D721Med (cell line): ENCODE measurements around the gene TMEM182.

Experiments used
- DNase-seq: peaks from one replicate; pipeline ENCODE4 v3.0.0; 2011; ENCODE audit warnings: low spot score; ENCODE audit not compliant: insufficient read length
- FAIRE-seq: peaks from 2 replicates; lab custom pipeline; 2011; peaks lifted over from hg19 to GRCh38; lab: Jason Lieb, UNC
- TF ChIP-seq, protein P1 (sequence below): IDR thresholded peaks from 2 replicates; pipeline ENCODE4 v1.5.1; 2012; ENCODE audit warnings: mild to moderate bottlenecking, control low read depth; ENCODE audit not compliant: insufficient read depth; ENCODE audit errors: missing control alignments

TMEM182 gene

GRCh38 chr2:102839668-102840388 lies 78.0 kb downstream of the TMEM182 start:
- DNase-seq (peak; percentile 16), FAIRE-seq (no peak)
- TF ChIP-seq, protein P1, sequence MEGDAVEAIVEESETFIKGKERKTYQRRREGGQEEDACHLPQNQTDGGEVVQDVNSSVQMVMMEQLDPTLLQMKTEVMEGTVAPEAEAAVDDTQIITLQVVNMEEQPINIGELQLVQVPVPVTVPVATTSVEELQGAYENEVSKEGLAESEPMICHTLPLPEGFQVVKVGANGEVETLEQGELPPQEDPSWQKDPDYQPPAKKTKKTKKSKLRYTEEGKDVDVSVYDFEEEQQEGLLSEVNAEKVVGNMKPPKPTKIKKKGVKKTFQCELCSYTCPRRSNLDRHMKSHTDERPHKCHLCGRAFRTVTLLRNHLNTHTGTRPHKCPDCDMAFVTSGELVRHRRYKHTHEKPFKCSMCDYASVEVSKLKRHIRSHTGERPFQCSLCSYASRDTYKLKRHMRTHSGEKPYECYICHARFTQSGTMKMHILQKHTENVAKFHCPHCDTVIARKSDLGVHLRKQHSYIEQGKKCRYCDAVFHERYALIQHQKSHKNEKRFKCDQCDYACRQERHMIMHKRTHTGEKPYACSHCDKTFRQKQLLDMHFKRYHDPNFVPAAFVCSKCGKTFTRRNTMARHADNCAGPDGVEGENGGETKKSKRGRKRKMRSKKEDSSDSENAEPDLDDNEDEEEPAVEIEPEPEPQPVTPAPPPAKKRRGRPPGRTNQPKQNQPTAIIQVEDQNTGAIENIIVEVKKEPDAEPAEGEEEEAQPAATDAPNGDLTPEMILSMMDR = peak; percentile 74

DNA sequence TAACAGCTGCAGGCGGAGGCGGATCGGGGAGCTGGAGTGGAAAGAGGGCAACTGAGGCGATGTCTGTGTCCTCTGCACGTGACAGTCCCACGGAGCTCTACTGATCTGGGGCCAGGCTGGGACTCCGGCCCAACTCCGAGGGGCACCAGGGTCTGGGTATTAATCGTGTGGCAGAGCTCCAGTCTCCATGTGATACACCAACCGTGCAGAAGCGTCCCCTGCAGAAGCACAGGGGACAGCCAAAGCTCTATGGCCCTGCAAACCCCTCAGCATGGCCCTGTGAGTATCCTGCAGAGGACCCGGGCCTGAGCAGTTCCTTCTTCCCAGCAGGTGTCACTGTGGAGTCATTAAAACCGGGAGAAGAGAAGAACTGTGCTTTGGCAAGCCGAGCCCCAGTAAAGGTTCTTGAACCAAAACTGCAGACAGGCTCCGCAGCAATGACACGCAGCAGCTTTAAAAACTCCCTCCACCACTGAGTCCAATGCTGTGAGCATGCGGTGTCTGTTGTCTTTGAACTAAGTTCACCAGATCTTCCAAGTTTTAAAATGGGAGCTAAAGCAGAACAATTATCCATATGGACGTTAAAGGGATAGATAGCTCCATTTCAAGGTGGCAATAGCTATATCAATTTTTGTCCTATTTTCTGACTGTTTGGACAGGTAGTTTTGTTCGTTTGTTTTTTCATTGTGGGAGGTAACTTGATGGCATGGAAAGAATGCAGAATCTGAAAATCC lies 79.4 kb downstream of the TMEM182 start:
- DNase-seq (peak; percentile 19), FAIRE-seq (no peak)
- TF ChIP-seq, protein P1 = peak; percentile 58

DNA sequence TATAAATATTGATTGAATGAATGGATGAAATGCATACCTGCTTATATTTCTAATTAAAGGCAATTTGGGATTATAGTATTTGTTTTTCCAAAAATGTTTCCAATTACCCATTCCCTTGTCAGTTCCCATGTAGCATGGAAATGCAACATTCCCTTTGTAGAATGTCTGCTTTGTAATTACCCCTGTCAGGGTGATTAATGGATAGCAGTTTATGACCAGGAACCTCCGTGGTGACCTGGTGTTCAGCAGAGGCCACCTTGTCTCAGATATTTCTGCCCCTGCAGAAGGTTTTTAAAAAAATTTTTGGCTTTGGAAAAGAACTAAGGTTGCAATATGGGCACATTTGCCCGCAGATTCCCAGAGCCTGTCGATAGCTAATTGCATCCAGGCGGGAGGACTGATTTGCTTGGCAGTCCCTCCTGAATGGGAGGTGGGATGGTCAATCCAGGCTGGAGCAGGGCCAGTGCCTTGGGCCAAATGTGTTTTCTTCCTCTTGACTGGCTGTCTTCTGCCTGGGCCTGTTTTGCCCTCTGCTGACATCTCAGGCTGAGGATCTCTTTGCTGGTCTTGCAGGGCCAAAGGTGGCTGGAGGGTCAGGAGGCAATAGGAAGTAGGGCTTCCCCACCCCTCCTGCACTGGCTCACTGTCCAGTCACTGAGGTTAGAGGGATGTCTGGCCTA lies 82.1 kb downstream of the TMEM182 start:
- no peak for FAIRE-seq
- DNase-seq = no peak
- TF ChIP-seq, protein P1 = no peak

- TF ChIP-seq, protein P1 = no peak
- no peak for DNase-seq
- no peak for FAIRE-seq
Observed at GRCh38 chr2:102844911-102845310, 83.1 kb downstream of the TMEM182 start.

- TF ChIP-seq, protein P1 = peak; percentile 33
- FAIRE-seq (no peak), DNase-seq (peak; percentile 62)
Observed at GRCh38 chr2:102848366-102848839, 86.6 kb downstream of the TMEM182 start.

DNA sequence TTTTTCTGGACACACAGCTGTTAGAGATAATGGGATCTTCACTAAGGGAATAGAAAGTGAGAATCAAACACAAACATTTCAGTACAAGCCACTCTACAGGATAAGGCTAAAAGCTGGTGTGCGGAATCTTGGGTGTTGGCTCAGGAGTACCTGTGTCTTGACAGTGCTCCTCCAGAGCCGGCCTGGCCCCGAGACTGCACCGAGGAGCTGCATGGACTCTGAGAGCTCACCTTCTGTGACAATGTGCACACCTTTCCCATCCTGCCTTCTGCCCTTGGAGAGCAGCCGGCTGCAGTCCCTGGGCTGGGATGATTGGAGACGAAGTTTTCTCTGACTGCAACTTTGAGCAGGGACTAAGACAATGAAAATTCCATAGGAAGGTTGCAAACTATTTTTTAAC lies 89.1 kb downstream of the TMEM182 start:
- DNase-seq (no peak), FAIRE-seq (no peak)
- TF ChIP-seq, protein P1 = no peak

DNA sequence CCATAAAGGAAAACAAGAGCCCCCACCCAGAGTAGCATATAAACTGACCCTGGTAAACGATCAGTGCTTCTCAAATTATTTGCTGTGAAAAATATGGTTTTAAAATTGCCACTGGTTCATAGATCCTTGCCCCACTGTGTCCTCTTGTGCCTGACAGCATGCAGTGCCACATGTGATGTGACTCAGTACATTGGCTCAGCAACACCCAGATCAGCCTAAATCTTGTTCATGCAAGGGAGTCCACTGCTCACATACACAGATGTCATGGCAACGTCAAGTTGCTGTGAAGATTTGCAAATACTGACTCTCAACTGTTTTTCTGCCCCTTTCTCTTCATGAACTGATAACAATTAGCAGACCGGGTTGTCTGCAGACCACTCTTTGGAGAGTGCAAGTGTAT lies 91.0 kb downstream of the TMEM182 start:
- FAIRE-seq = no peak
- TF ChIP-seq, protein P1 = no peak
- DNase-seq = no peak
